Fibroblast of skin of back (primary cell): ENCODE results near the gene PARD6B.
A peak's percentile ranks its signal among the peaks of the same experiment; 100 is the strongest.

Experiments used
- DNase-seq: peaks from one replicate; pipeline ENCODE4 v3.0.0-alpha.2; 2013

Gene PARD6B

DNA sequence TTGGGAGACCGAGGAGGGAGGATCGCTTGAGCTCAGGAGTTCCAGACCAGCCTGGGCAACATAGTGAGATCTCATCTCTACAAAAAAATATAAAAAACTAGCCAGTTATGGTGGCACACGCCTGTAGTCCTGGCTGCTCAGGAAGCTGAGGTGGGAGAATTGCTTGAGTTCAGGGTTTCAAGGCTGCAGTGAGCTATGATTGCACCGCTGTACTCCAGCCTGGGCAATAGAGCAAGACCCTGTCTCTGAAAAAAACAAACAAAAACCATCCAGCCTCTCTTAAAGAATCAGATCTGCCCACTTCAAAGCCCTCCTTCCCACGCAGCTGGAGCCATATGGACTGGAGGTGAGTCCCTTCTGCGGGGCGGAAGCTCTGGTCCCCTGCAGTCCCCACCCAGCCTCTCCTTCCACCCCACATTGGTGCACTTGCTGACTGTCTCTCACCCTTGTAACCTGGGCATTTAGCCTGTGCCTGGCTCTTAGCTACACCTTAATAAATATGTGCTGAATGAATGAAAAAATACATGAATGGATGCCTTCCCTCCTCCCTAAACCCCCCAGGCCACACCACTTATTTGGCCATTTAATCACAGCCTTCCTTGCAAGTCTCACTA lies 7.2 kb upstream of the PARD6B start:
- no peak for DNase-seq

DNA sequence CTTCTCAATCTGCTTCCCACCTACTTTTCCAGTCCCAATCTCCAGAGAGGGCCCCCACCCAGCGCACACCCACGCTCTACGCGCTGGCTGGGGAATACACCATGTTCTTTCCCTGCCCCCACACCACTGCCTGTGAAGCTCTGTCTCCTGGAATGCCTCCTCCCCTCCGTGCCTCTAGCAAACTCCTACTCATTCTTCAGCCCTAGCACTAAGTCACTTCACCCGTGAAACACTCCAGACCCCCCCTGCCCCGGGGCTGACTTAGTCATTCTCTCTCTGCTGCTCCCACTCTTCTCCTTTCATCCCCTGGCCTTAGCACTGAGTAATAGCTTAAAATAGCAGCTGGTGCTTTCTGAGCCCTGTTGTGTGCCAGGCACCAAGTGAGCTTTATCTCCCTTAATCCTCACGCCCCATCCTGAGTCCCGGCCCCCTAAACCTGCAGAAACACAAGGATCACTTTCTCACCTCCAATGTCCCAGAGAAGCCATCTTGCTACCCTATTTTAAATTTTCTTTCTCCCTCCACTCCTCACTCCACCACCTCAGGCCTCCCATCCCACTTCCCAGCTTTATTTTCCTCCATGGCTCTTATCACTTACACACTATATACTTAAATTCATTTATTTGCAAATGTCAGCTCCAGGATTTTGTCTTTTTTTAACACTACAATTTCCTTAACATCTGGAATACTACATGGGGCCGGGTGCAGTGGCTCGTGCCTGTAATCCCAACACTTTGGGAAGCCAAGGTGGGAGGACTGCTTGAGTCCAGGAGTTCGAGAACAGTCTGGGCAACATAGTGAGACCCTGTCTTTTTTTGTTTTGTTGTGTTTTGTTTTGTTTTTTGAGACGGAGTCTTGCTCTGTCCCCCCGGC lies 6.3 kb upstream of the PARD6B start:
- peak; percentile 94 for DNase-seq

DNA sequence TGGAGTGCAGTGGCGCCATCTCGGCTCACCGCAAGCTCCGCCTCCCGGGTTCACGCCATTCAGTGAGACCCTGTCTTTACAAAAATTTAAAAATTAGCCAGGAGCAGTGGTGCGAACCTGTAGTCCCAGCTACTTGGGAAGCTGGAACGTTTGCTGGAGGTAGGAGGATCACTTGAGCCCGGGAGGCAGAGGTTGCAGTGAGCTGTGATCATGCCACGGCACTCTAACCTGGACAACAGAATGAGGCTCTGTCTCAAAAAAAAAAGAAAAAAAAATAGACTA lies 5.7 kb upstream of the PARD6B start:
- DNase-seq = no peak

DNA sequence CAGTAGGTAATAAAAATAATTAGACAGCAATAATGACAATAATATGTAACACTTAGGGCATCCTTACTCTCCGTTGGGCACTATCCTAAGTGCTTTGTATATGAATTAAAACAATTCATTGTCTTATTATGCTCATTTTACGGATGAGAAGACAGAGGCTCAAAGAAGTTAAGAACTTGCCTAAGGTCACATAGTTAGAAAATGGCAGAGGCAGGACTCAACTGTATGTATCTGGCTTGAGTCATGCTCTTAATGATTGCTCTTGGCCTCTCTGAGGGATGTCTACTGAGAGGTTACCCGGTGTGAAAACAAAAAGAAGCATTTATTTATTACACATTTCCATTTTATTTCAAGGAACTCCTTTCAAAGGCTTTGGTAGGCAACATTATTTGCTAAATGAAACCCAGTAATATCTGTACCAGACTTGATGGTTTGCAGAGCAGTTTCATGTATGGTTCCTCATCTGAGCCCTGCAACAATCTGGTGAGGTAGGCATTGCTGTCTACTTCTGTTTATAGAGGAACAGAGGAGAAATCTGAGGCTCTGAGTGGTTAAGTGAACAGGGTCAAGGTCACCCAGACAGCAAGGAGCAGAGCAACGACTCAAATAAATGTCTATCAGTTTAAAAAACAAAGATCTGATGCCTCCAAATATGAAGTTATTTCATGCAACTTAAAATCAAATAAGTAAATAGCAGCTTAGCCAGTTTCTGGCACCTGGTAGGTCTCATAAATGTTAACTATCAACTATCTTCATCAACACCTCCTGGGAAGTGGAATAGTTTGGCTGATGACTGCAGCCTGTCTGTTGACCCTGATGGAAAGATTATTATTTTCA lies 4.2 kb upstream of the PARD6B start:
- DNase-seq = no peak

GRCh38 chr20:50727792-50728485 lies 3.4 kb upstream of the PARD6B start:
- DNase-seq = no peak

DNA sequence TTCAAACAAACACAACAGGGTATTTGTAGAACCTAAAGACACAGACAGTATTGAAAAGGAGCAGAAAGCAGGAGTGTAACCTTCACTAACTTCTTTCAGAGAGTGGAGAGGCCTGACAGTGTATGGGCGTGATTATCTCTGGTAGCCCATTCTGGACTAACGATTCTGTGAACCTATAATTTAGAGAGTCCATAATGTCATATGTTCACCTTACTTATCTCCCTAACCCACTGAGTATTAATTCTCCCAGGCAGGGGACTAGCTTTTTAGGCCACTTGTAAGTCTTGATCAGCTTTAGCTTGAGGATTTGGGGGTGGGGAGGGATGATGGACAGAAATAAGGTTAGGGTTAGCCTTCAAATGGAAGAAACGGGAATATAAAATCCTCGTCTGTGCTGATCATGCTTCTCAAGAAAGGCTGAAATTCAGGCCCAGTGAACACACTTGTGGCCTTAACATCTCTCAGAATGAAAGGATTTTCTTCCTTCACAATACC lies 2.8 kb upstream of the PARD6B start:
- no peak for DNase-seq

DNA sequence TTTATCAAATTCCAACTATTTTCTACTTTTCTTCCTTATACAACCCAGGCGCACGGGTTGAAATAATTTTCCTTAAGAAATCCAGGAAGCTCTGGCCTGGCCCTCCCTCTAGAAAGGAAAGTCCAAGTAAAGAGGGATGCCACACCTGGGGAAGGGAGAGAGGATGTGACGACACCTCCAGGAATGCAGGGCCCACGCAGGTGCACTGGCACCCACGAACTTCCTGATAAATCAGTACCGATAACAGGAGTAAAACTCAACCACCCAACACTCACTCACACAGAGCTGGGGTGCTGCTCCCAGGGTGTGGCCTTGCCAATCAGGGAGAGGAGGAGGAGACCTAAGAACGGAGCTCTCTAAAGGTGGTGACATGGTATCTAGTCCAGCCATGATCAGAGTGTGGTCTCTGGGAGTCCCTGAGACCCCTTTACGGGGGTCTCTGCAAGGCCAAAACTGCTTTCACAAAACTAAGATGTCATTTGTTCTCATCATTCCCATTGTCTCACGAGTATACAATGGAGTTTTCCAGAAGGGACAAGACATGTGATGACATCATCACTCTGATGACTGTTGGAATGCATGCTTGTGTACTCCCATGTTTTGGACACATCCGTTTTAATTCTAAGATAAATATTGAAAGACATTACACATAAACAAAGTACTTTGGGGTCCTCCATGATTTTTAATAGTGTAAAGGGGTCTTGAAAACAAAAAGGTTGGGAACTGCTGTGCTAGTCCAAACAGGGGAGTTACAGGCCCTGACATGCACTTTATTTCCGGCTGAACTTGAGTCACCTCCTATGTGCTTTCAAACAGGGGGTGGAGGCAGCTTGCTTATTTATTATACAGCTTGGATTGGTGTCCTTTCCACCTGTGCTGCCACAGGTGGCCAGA lies 2.2 kb upstream of the PARD6B start:
- peak; percentile 24 for DNase-seq

- peak; percentile 29 for DNase-seq
These were observed 1.2 kb upstream of the PARD6B start for GRCh38 chr20:50729901-50730764.

GRCh38 chr20:50730765-50731054 lies 670 bp upstream of the PARD6B start:
- no peak for DNase-seq

DNA sequence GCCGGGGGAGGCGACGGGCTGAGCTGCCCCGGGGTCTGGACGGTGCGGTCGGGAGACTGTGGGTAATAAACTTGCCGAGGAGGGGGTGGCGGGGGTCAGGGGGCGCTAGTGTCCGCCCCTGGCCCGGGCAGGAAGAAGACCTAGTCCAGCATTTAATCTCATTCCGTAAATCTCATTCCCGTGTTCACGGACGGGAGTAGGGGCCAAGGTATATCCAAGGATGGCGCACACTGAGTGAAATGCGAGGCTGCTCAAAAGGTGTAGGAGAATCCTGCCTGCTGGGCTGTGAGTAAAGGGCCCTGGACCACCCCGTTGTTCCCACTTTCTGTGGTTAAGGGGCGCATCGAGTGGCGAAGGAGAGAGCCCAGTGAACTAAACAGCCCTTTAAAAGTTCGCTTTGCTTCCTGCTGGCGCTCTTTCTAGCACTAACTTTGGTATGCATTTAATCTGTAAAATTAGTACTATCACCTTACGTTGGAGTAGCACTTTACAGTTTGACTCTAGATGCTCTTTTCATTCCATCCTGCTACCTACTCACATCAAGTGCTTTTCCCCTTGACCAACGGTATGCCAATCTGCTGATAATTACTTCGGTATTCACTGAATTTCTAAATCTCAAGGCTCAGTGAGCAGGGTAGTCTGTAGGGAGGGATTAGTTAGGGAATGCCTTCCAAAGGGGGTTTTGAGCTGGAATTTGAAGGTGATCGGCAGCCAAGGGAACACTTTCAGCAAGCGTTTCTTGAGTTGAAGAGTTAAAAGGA lies 730 bp downstream of the PARD6B start:
- DNase-seq = no peak

DNA sequence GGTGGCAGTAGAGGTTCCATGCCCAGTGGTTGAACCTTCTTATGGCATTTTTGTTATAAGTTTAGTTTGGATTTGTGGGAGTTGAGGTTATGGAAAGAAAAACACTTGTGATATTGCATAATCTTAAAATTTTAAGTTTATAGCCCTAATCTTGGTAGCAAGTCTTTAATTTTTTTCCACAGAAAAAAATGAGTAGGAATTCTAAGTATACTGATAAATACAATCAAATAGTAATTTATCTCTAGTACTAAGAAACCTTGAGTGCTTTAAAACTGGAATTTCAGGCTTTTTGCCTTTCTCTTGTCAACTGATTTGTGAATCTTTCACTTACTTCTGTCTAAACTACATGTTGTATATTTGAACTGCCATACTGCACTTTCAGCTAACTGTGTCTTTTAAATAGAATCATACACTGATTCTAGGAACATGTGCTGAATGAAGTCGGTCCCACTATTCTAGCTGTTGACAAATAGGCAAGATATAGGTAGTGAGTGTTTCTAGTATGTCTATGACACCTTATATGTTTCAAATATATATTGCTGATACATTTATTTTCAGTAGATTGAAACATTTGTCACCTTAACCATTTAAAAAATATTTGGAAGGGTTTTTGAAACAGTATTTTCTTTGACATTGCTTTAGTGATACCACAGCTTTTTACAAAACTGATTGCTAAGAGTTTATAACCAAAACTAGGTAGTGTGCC lies 2.4 kb downstream of the PARD6B start:
- no peak for DNase-seq

- DNase-seq = no peak
These were observed 3.6 kb downstream of the PARD6B start for GRCh38 chr20:50734730-50735679.

DNA sequence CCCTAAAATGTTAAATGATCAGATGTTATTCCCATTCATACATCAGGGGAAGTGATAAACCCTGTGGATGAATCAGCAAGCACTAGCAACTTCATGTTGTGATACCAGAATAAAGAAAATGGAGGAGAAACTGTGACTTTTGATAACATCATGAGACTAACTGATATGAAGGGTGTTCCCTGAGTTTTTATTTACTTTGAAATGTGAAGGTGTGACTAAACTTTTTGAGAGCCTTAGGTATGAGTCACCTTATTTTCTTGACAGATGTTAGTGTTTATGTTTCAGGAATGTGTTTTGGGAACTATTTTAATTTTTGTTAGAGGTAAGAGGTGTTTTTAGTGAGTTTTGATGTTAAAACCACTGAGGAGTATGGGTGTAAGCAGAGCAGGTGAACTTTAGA lies 4.4 kb downstream of the PARD6B start:
- no peak for DNase-seq

GRCh38 chr20:50737352-50737751 lies 6.0 kb downstream of the PARD6B start:
- no peak for DNase-seq

DNA sequence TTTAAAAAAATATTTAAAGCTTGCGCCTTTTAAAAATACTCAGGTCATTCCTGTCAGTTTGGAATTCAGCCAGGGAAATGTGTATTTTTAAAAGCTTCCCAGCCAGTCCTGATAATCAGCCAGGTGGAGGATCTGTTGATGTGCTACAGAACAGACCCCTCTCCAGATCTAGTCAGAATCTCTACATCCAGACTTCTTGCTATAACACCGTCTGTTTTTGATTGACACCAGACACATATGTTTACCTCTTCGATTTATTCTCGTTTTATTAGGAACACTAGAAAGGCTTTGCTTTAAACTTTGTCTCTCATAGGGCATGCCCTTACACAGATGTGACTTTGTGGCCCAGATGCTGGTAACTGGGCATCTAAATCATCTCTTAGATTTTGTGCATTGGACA lies 11.7 kb downstream of the PARD6B start:
- no peak for DNase-seq

DNA sequence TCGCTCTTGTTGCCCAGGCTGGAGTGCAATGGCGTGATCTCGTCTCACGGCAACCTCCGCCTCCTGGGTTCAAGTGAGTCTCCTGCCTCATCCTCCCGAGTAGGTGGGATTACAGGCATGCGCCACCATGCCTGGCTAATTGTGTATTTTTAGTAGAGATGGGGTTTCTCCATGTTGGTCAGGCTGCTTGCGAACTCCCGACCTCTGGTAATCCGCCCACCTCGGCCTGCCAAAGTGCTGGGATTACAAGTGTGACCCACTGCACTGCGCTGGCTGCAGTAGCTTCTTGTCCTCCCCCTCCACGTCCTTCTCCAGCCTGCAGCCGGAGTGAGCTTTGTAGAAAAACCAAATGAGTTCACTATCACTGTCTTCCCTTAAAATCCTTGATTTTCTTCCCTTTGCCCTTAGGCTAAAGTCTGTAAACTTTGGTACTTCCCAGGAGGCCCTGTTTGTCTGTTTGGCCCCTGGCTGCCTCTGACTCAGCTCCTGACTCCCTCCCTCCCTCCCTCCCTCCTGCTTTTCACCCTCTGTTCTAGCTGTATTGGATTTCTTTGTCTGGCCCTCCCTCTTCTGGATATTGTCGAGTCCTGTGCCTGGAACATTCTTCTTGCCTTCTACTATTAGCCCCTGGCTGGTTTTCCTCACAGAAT lies 12.9 kb downstream of the PARD6B start:
- DNase-seq = peak; percentile 85

DNA sequence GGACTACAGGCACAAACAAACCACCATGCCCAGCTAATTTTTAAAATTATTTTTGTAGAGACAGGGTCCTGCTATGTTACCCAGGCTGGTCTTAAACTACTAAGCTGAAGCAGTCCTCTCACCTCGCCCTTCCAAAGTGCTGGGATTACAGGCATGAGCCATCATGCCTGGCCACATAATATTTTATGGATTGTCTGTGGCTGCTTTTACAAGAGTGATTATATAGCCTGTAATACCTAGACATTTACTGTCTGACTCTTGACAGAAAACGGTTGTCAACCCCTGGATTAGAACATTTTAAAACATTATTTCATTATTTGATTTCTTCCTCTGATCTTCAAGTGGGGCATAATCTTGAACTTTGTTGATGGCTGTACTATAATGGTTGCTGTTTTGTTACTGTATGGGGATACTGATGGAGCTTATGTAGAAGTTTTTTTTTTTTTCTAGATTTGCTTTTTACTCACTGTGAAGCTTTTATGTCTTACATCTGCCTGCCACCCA lies 14.3 kb downstream of the PARD6B start:
- DNase-seq = no peak
